GM10248 (cell line): ENCODE results near the gene NXPH4.

Experiments used
- CTCF ChIA-PET: fragments of 300-600 bp; sonication (Branson Sonifier 250); formaldehyde crosslinking; extraction: SDS; loops from one replicate; lab custom pipeline; 2021; ENCODE audit warnings: antibody characterized with exemption; lab: Yijun Ruan, JAX
- POLR2A ChIA-PET: fragments of 350-650 bp; sonication (Branson Sonifier 250); formaldehyde crosslinking; extraction: SDS; loops from one replicate; lab custom pipeline; 2020; ENCODE audit warnings: antibody characterized with exemption; lab: Yijun Ruan, JAX
- DNase-seq: peaks from one replicate; pipeline ENCODE4 v3.0.0; 2012; ENCODE audit errors: extremely low spot score
- CTCF ChIP-seq: IDR thresholded peaks from 2 replicates; pipeline ENCODE4 v1.5.1; 2012; ENCODE audit warnings: mild to moderate bottlenecking, low read depth; ENCODE audit errors: extremely low read depth, missing control alignments, control extremely low read depth

Gene NXPH4

GRCh38 chr12:57203201-57203600, 13.4 kb upstream of the NXPH4 start:
- ChIA-PET POLR2A (no interaction called here), CTCF (no interaction called here)
- DNase-seq: no peak

GRCh38 chr12:57203791-57204190, 12.8 kb upstream of the NXPH4 start:
- CTCF ChIA-PET: no interaction called here
- POLR2A ChIA-PET: no interaction called here
- no peak for TF ChIP-seq CTCF

More at GRCh38 chr12:57203201-57203600, 13.4 kb upstream of the NXPH4 start:
- no peak for TF ChIP-seq CTCF

GRCh38 chr12:57204454-57204853, 12.1 kb upstream of the NXPH4 start:
- TF ChIP-seq CTCF: no peak
- ChIA-PET CTCF (interaction anchor here (1.1 kb wide), 1 partner anchor 36 kb away, joined by 3 read pairs; no protein-coding TSS in a partner anchor), POLR2A (no interaction called here)
- DNase-seq: no peak

More at GRCh38 chr12:57203791-57204190, 12.8 kb upstream of the NXPH4 start:
- no peak for DNase-seq

GRCh38 chr12:57205186-57205585, 11.4 kb upstream of the NXPH4 start:
- no peak for DNase-seq
- ChIA-PET POLR2A (no interaction called here), CTCF (interaction anchor here (1.1 kb wide), 1 partner anchor 35 kb away, joined by 3 read pairs; no protein-coding TSS in a partner anchor)
- TF ChIP-seq CTCF: no peak

GRCh38 chr12:57205931-57206330, 10.7 kb upstream of the NXPH4 start:
- DNase-seq: no peak
- TF ChIP-seq CTCF: no peak
- ChIA-PET POLR2A (no interaction called here), CTCF (interaction anchor here (1.2 kb wide), 1 partner anchor 23 kb away, joined by 4 read pairs; no protein-coding TSS in a partner anchor)

GRCh38 chr12:57207731-57208630, 8.6 kb upstream of the NXPH4 start:
- POLR2A ChIA-PET: no interaction called here
- CTCF ChIA-PET: interaction anchor here (1.1 to 2.8 kb wide), 5 partner anchors 18 to 35 kb away, joined by 4 to 11 read pairs (median 6); no protein-coding TSS in a partner anchor
- DNase-seq: no peak
- TF ChIP-seq CTCF: no peak
